GM12892 (cell line): ENCODE results near the gene ASB17.

Experiments
- POLR2A ChIP-seq: IDR thresholded peaks from 2 replicates; pipeline ENCODE4 v1.6.1; 2011; ENCODE audit warnings: low read depth, low read length, control low read depth
- POLR2AphosphoS5 ChIP-seq: IDR thresholded peaks from 2 replicates; pipeline ENCODE4 v1.6.1; 2011; ENCODE audit warnings: low read depth, low read length, control low read depth
- TAF1 ChIP-seq: IDR thresholded peaks from 2 replicates; pipeline ENCODE4 v1.6.1; 2011; ENCODE audit warnings: low read depth, mild to moderate bottlenecking, control low read depth, low read length, borderline replicate concordance

DNA sequence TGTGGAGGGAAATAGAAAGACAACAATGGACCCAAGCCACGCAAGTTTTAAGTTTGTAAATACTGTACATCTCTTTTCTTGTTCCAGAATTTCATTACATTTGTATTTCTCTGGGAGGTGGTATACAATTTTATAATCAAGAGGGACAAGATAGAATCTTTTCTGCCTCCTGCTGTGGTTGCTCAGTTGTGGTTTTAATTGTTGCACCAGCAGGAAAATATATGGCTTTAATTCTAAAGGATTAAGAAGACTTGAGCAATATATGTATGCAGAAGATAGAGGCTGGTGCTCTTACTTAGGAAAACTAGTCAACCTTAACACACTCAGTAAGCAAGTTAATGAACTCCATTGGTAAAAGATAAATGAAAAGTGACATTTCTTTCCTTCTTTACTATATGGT lies 19.8 kb upstream of the ASB17 start:
- TF ChIP-seq POLR2A, result no peak
- TF ChIP-seq TAF1, result no peak
- TF ChIP-seq POLR2AphosphoS5, result no peak
